ENCODE data around the gene SLC22A23. TPM values are rescaled to one million over a fixed set of nuclear protein-coding genes. Genes with fewer than 3 reads are reported as not detected.

SLC22A23 gene
- total RNA-seq, 1 donor from 2014 or later = 5.7 TPM

GRCh38 chr6:3331494-3331893 lies 125.4 kb downstream of the SLC22A23 start:
- Mint-ChIP-seq H3K4me1 (ENCODE audit: low read depth, unreplicated experiment) (peaks cover 4% of the 10 kb centered on the region), H3K27me3 (ENCODE audit: low read depth, unreplicated experiment) (no peaks in the 10 kb centered on the region), H3K36me3 (ENCODE audit: low read depth, unreplicated experiment) (no peaks in the 10 kb centered on the region), H3K27ac (ENCODE audit: unreplicated experiment) (no peak overlapping the region), H3K9me3 (ENCODE audit: unreplicated experiment) (no peaks in the 10 kb centered on the region), H3K4me3 (ENCODE audit: unreplicated experiment) (no peak overlapping the region)
- peaks cover 23% of the 10 kb centered on the region for H3K4me1 ChIP-seq (ENCODE audit: insufficient read depth, low read length)
- no peak overlapping the region for H3K9ac ChIP-seq (ENCODE audit: low read length)
- H2AFZ ChIP-seq (ENCODE audit: low read depth, low read length) = no peak overlapping the region
- FAIRE-seq (no peak), DNase-seq (ENCODE audit: low read depth) (no peak)
- no peak overlapping the region for H3K4me2 ChIP-seq (ENCODE audit: low read length)
- H3K79me2 ChIP-seq (ENCODE audit: insufficient read depth, low read length) = peaks cover 5% of the 10 kb centered on the region
- H3K36me3 ChIP-seq (ENCODE audit: insufficient read depth, low read length) = no peaks in the 10 kb centered on the region
- H3K9me3 ChIP-seq (ENCODE audit: insufficient read depth, low read depth, low read length) = no peaks in the 10 kb centered on the region
- TF ChIP-seq EZH2 (IDR thresholded peaks at IDR 0.05; ENCODE audit: insufficient read depth, low read length) (no peak), CTCF (IDR thresholded peaks at IDR 0.05; ENCODE audit: insufficient read depth, low read depth, low read length) (no peak)
- no peaks in the 10 kb centered on the region for H3K27me3 ChIP-seq (ENCODE audit: insufficient read depth, low read length)
- H3K27ac ChIP-seq (ENCODE audit: low read depth, low read length) = no peak overlapping the region
- H3K4me3 ChIP-seq (ENCODE audit: insufficient read depth, low read depth, low read length) = no peak overlapping the region
- no peaks in the 10 kb centered on the region for H4K20me1 ChIP-seq (ENCODE audit: insufficient read depth, low read length)

- peaks cover 5% of the 10 kb centered on the region for H3K4me1 Mint-ChIP-seq (ENCODE audit: low read depth, unreplicated experiment)
Observed at GRCh38 chr6:3330199-3330598, 126.7 kb downstream of the SLC22A23 start.

More at GRCh38 chr6:3330199-3330598, 126.7 kb downstream of the SLC22A23 start:
- Histone ChIP-seq H3K4me1 (ENCODE audit: insufficient read depth, low read length) (peaks cover 36% of the 10 kb centered on the region), H3K4me2 (ENCODE audit: low read length) (no peak overlapping the region), H3K36me3 (ENCODE audit: insufficient read depth, low read length) (no peaks in the 10 kb centered on the region), H3K27ac (ENCODE audit: low read depth, low read length) (no peak overlapping the region), H2AFZ (ENCODE audit: low read depth, low read length) (no peak overlapping the region), H4K20me1 (ENCODE audit: insufficient read depth, low read length) (no peaks in the 10 kb centered on the region), H3K4me3 (ENCODE audit: insufficient read depth, low read depth, low read length) (no peak overlapping the region), H3K79me2 (ENCODE audit: insufficient read depth, low read length) (no peaks in the 10 kb centered on the region), H3K27me3 (ENCODE audit: insufficient read depth, low read length) (no peaks in the 10 kb centered on the region), H3K9ac (ENCODE audit: low read length) (no peak overlapping the region), H3K9me3 (ENCODE audit: insufficient read depth, low read depth, low read length) (no peaks in the 10 kb centered on the region)
- Mint-ChIP-seq H3K27me3 (ENCODE audit: low read depth, unreplicated experiment) (no peaks in the 10 kb centered on the region), H3K27ac (ENCODE audit: unreplicated experiment) (no peak overlapping the region), H3K9me3 (ENCODE audit: unreplicated experiment) (no peaks in the 10 kb centered on the region), H3K4me3 (ENCODE audit: unreplicated experiment) (no peak overlapping the region), H3K36me3 (ENCODE audit: low read depth, unreplicated experiment) (no peaks in the 10 kb centered on the region)
- DNase-seq (ENCODE audit: low read depth) (no peak), FAIRE-seq (no peak)
- no peak for TF ChIP-seq CTCF (IDR thresholded peaks at IDR 0.05; ENCODE audit: insufficient read depth, low read depth, low read length)
- TF ChIP-seq EZH2 (IDR thresholded peaks at IDR 0.05; ENCODE audit: insufficient read depth, low read length) = no peak
